ENCODE results near the gene SORCS2.
A peak's percentile ranks its signal among the peaks of the same experiment; 100 is the strongest.

- TF ChIP-seq TCF7L2 (IDR thresholded peaks at IDR 0.05; ENCODE audit: low read depth, low read length) (no peak), CTCF (IDR thresholded peaks at IDR 0.05) (no peak), POLR2AphosphoS5 (IDR thresholded peaks at IDR 0.05; ENCODE audit: low read depth, low read length) (no peak), SIN3A (IDR thresholded peaks at IDR 0.05; ENCODE audit: borderline replicate concordance, insufficient read depth, low read depth, low read length) (0 out of 2 replicates have a peak, but pooled peaks have one; percentile 43)
- TF ChIP-seq, protein P1, sequence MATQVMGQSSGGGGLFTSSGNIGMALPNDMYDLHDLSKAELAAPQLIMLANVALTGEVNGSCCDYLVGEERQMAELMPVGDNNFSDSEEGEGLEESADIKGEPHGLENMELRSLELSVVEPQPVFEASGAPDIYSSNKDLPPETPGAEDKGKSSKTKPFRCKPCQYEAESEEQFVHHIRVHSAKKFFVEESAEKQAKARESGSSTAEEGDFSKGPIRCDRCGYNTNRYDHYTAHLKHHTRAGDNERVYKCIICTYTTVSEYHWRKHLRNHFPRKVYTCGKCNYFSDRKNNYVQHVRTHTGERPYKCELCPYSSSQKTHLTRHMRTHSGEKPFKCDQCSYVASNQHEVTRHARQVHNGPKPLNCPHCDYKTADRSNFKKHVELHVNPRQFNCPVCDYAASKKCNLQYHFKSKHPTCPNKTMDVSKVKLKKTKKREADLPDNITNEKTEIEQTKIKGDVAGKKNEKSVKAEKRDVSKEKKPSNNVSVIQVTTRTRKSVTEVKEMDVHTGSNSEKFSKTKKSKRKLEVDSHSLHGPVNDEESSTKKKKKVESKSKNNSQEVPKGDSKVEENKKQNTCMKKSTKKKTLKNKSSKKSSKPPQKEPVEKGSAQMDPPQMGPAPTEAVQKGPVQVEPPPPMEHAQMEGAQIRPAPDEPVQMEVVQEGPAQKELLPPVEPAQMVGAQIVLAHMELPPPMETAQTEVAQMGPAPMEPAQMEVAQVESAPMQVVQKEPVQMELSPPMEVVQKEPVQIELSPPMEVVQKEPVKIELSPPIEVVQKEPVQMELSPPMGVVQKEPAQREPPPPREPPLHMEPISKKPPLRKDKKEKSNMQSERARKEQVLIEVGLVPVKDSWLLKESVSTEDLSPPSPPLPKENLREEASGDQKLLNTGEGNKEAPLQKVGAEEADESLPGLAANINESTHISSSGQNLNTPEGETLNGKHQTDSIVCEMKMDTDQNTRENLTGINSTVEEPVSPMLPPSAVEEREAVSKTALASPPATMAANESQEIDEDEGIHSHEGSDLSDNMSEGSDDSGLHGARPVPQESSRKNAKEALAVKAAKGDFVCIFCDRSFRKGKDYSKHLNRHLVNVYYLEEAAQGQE (IDR thresholded peaks at IDR 0.05; ENCODE audit: insufficient read depth in 1 of 2, low read depth in 2 of 2, low read length in 1 of 2) = no peak
Measured at GRCh38 chr4:7756071-7756470, 563.7 kb downstream of the SORCS2 start.

Measured in Panc1 (cell line).